ENCODE results near the gene ANGPTL8. TPM values are rescaled to one million over a fixed set of nuclear protein-coding genes. Genes with fewer than 3 reads are reported as not detected.

ANGPTL8 gene
- total and polyA plus RNA-seq, 2 of the 4 experiments (the other 2 are of a cell fraction) = not detected

- in situ Hi-C loops (cut with MboI; ENCODE audit: low sequenced_read_pairs) = no loop called here
- TF ChIP-seq MXI1 (IDR thresholded peaks at IDR 0.05; ENCODE audit: borderline replicate concordance, low read depth, low read length) (no peak), BHLHE40 (IDR thresholded peaks at IDR 0.05; ENCODE audit: low read depth, low read length) (no peak), CHD1 (IDR thresholded peaks at IDR 0.05; ENCODE audit: low read depth, low read length) (no peak), POLR2A (IDR thresholded peaks at IDR 0.05; ENCODE audit: low read depth, low read length) (no peak), CTCF (conservative IDR thresholded peaks at IDR 0.05; ENCODE audit: low read depth, low read length) (no peak), FOS (IDR thresholded peaks at IDR 0.05; ENCODE audit: low read depth, low read length) (no peak), CEBPB (IDR thresholded peaks at IDR 0.05; ENCODE audit: low read depth, low read length) (no peak)
- Histone ChIP-seq H2BK15ac (ENCODE audit: low read depth, low read length) (no peak overlapping the region), H2BK5ac (ENCODE audit: low read depth, low read length, poor library complexity, severe bottlenecking) (no peak overlapping the region), H2BK20ac (ENCODE audit: low read depth, low read length) (no peak overlapping the region), H3K79me1 (ENCODE audit: low read depth in 1 of 2, low read length in 2 of 2) (no peaks in the 10 kb centered on the region), H3K4me1 (ENCODE audit: control insufficient read depth, insufficient read depth, low read length) (peaks cover 3% of the 10 kb centered on the region; the same call in 1 of the 2 replicates), H3K23ac (ENCODE audit: low read depth, low read length) (no peak overlapping the region), H4K91ac (ENCODE audit: insufficient read depth, low read depth, low read length) (no peak overlapping the region), H3K4me2 (ENCODE audit: low read depth, low read length) (no peak overlapping the region), H4K20me1 (ENCODE audit: insufficient read depth, low read length) (no peaks in the 10 kb centered on the region), H2AFZ (replicated peaks; ENCODE audit: low read length, poor library complexity) (no peak overlapping the region), H4K8ac (ENCODE audit: low read depth in 2 of 2, low read length in 2 of 2) (no peak overlapping the region), H3K9me3 (ENCODE audit: control insufficient read depth, insufficient read depth, low read length) (no peaks in the 10 kb centered on the region), H4K5ac (ENCODE audit: low read depth, low read length) (no peak overlapping the region), H3K18ac (ENCODE audit: low read depth, low read length) (no peak overlapping the region), H3K27ac (ENCODE audit: insufficient read depth, low read length) (no peak overlapping the region), H3K4ac (ENCODE audit: low read depth, low read length) (no peak overlapping the region), H3K27me3 (ENCODE audit: control insufficient read depth, insufficient read depth, low read length) (peaks cover 3% of the 10 kb centered on the region), H3K36me3 (ENCODE audit: control insufficient read depth, insufficient read depth, low read length) (no peaks in the 10 kb centered on the region), H2AK9ac (replicated peaks; ENCODE audit: low read depth, low read length, poor library complexity) (no peak overlapping the region), H3K14ac (replicated peaks; ENCODE audit: low read depth, low read length) (no peak overlapping the region), H3K4me3 (ENCODE audit: insufficient read depth, low read depth, low read length) (no peak overlapping the region), H3K9ac (ENCODE audit: low read depth, low read length) (no peak overlapping the region), H2AK5ac (ENCODE audit: low read depth, low read length) (no peak overlapping the region), H2BK120ac (ENCODE audit: low read depth, low read length) (no peak overlapping the region), H3K56ac (ENCODE audit: extremely low read depth, insufficient read depth, low read length) (no peak overlapping the region), H3K9me1 (ENCODE audit: insufficient read depth, low read length) (no peaks in the 10 kb centered on the region)
- ChIA-PET POLR2A (ENCODE audit: unreplicated experiment) (no interaction called here), CTCF (no interaction called here)
- DNase-seq = no peak
- no CpG with 5 or more reads among the region's 4 CpGs for WGBS, 2 experiments (ENCODE audit: extremely low coverage in 2 of 2, insufficient read length in 1 of 2)
- dilution Hi-C loops (cut with HindIII; ENCODE audit: low sequenced_read_pairs, unreplicated experiment) = no loop called here
- no TSS peak for BruUV-seq (replicated peaks)
- no peak for ATAC-seq (ENCODE audit: low read depth)
- intact Hi-C loops (cut with micrococcal nuclease) = no loop called here
These were observed 35.2 kb downstream of the ANGPTL8 start for GRCh38 chr19:11274533-11275086.

All from IMR-90 (cell line).